NOMO-1 treated with DMSO at 0.1 percent for 48 hours (cell line): Measurements from ENCODE around the gene VPS51.
A peak's percentile ranks its signal among the peaks of the same experiment; 100 is the strongest.
"Not testable (repeated sequence)": the region's sequence is repeated elsewhere in the genome, so short reads cannot be mapped to it uniquely, and the experiment has no call there.

Experiments used
- DNase-seq: peaks from one replicate; lab custom pipeline; 2025; ENCODE audit not compliant: unreplicated experiment; lab: John Stamatoyannopoulos, UW

The VPS51 gene

DNA sequence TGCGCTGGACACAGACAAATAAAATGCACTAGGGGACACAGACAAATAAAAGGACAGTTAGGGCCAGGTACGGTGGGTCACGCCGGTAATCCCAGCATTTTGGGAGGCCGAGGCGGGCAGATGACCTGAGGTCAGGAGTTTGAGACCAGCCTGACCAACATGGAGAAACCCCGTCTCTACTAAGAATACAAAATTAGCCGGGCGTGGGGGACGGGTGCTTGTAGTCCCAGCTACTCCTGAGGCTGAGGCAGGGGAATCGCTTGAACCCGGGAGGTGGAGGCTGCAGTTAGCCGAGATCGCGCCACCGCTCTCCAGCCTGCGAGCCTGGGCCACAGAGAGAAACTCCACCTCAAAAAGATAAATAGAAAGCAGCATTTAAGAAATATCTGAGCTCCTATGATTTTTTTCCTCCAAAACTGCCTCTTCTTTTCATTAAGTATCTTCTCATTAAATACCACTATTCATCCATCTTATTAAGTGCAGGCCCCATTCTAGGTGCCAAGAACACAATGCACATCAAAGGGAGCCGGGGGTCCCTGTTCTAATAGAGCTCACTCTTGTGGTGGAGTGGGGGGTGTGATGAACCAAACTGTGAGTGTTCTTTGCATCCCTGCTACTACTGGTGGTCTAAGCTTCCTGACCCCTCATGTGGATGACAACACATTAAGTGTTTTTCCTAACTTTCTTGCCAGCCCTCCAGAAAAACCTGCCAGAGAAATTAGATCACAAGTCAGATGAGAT, 22.3 kb downstream of the VPS51 start:
- no peak for DNase-seq

DNA sequence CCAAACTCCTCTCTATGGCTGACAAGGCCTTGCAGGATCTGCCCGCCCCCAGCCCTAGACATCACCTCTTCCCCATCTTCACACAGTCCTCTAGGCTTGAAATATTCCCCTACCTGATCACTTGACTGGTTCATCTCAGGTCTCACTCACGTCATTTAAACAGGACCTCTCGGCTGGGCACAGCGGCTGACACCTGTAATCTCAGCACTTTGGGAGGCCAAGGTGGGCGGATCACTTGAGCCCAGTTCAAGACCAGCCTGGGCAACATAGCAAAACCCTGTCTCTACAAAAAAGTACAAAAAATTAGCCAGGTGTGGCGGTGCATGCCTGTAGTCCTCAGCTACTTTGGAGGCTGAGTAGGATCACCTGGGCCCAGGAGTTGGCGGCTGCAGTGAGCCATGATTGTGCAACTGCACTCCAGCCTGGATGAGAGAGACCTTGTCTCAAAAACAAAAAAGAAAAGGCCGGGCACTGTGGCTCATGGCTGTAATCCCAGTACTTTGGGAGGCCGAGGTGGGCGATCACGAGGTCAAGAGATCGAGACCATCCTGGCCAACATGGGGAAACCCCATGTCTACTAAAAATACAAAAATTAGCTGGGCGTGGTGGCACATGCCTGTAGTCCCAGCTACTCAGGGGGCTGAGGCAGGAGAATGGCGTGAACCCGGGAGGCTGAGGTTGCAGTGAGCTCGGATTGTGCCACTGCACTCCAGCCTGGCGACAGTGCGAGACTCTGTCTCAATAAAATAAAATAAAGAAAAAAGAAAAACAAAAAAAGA, 23.1 kb downstream of the VPS51 start:
- not testable (repeated sequence) for DNase-seq

DNA sequence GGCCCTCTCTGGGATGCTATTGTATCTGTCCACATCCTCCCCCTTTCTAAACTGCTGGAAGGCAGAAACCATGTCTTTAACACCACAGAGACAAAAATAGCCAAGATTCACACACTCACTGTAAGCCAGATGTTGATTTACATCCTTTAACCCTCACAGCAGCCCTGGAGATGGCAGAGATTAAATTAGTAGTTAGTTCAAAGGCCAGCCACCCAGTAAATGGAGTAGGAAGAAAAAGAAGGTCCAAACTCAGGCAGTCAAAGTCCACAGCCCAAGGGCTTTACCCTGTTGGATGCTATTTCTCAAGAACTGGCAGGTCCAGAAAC, 23.6 kb downstream of the VPS51 start:
- DNase-seq: no peak

DNA sequence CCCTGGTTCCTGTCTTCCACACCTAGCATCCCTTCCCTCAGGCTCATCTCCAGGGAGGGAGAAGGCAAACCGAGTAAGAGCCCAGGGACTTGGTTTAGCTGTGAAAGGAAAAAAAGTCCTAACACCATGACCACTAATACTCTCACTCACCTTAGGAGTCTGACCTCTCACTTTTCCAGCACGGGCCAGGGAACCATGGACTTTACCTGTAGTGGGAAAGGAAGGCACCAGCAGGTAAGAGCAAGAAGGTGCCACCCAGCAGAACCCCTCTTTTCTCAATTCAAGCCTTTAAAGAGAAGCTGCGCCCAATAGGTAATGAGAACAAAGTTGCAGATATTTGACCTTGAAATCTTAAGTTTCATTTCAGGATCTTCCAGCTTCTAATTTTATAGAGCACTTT, 24.8 kb downstream of the VPS51 start:
- DNase-seq: no peak

DNA sequence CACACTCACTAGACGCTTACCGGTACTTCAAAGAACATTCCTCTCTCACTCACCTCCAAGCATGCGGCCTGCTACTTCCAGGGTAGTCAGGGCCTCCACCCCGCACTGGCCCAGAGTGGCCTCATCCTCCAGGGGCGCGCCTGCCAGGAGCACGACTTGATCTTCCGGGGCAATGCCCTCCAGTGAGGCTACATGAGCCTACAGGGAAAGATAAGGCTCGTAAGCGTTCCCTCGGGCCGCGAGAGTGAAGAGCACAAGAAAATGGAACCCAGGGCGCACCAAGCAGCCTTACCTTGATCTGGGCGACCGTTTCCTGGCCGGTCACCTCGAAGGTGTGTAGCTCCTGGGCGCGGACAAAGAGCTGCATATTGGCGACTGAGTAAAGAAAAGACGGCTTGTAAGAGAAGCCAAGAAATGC, 25.4 kb downstream of the VPS51 start:
- peak; percentile 17 for DNase-seq

DNA sequence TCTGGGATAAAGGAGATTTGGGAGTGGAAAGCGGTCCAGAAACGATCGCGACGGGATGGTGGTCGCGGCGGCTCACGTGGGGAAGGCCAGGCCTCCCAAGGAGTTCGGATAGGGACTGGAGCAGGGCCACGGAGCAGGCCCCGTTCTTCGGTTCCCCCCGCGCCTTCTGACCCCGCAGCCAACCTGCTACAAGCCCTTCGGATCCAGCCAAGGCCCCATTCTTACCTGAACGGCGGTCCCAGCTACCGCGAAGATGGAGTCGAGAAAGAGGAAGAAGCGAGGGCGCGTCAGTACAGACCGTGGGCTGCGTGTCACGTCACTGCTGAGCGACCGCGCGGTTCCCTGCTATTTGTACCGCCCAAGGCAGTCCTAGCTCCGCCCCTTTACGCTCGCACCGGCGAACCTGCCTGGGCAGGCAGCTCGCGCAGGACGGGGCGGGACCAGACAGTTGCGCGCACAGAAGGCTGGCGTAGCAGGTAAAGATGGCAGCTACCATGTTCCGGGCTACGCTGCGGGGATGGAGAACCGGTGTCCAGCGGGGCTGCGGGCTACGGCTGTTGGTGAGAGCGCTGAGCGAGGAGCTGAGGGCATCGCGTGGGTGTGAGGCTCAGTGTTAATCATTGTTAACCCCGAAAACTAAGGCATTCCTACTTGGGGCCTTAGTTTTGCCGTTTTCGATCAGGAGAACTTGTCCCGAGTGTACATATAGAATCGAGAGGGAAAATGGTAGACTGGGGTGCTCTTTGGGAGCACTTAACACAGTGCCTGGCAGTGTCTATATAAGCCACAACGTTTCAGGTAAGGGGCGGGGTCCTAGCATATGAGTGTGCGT, 26.1 kb downstream of the VPS51 start, which contains the start of the genes FAU and MRPL49:
Gene FAU (minus strand): TSS at position 270 of the 832 bp plus-strand sequence. CDS start 321 bp downstream, outside the sequence.
Gene MRPL49 (plus strand): TSS at position 457 of the 832 bp plus-strand sequence. CDS start 26 bp downstream, at position 483.
- DNase-seq: peak; percentile 99

DNA sequence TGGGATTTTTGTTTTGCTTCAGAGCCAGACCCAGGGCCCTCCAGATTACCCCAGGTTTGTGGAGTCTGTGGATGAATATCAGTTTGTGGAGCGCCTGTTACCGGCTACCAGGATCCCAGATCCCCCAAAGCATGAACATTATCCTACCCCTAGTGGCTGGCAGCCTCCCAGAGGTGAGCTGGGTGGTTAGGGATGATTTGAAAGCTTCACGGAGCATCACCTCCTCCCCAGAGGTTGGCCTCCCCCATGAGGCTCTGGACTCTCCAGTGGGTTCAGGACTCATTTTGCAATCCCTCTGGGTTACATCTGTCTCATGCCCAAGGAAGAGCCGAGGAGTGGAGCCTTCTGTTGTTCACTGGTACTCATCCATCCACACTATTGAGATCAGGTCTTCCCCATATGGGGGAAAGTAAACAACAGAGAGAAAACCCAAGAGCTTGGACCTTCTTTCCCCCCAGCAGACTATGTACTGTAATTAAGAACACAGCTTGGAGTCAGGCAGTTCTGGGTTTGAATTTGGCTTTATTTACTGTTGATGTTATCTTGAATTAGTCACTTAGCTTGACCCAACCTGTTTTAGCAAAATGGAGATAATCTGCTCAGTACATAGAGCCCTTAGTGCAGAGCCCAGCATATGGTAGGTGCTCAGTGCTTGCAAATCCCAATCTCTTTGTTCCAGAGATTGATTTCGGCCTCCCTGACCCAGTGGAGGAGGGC, 28.6 kb downstream of the VPS51 start:
- no peak for DNase-seq

DNA sequence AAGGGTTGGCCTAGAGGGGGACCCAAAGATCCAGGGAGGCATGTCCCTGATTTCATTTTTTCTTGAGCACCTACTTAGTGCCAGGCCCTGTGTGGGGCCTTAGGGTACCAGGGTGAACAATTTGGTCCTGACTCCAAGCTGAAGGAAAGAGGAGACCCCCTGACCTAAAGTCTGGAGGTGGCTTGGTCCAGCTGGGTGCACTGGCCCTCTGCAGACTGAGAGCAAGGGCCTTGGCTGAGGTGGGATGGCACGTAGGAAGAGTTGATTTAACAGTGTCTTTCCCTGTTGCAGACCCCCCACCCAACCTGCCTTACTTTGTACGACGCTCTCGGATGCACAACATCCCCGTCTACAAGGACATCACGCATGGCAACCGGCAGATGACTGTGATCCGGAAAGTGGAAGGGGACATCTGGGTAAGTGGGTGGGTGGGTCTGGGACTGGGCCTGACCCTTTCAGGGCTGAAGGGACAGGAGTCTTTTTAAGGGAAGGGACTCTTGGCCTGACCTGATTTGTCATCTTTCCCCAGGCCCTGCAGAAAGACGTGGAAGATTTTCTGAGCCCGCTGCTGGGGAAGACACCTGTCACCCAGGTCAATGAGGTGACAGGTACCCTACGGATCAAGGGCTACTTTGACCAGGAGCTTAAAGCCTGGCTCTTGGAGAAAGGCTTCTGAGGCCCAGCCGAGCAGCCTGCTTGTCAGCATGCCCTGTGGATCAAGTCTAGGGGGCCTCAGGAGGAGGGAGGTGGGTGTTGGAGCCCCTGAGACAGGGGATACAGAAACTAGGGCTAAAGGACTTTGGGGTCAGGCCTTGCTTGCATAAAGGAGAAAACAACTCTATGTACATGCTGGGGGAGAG, 29.4 kb downstream of the VPS51 start:
- DNase-seq: no peak

DNA sequence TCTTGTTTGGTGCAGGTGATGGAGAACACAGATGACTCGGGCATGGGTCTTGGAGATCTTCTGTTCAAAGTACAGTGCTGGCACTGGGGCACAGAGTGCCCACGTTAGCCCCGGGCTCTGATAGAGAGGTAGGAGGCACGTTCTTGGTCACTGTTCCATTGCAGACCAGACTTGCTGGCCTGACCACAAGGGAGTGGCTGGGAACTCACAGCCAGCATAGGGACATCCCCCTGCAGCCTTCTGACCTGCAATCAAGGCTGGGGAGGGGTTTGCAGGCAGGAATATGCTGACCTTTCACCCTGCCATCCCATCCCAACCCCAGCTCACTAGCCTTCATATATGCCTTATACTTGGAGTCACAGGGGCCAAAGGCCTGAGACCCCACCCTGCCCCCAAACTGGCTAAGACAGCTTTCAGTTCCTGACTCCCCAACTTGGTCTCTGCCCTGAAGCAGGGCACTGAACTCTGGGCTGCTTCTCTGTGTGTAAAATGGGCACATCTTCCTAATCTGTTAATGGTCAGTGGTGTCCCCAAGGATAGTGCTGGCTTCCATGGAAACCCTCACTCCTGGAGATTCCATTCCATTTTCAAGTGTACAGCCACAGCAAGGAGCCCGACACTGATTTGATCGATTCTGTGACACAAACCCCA, 30.7 kb downstream of the VPS51 start:
- no peak for DNase-seq

DNA sequence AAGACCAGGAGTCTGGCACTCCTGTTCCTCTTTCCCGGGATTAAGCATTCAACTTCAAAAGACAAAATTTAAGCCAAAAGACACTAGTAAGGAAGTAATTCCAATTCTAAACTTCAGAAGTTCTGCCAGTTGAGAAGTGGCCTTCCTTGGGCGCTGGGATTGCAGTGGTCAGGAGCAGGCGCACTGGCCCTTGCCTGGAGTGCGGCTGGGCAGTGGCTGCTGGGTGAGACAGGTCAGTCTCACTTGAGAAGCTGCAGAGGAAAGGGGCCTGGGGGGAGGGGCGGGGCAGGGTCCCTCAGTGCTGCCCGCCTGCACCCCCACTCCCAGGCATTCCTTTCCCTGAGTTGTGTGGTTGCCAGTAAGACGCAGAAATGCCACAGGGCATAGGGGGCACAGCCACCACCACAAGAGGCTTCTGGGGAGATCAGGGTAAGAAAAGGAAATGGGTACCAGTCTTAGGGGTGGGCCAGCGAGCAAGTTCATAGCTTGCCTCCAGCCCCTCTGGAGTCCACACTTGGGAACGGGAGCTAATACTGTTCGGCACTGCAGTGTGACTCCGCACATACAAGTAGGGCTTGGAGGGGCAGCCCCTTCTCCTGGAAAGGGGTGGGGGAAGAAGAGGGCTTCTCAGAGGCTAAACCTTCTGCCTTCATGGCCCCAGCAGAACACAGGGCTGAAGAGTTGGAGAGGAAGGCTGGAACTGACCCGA, 31.6 kb downstream of the VPS51 start:
- no peak for DNase-seq

DNA sequence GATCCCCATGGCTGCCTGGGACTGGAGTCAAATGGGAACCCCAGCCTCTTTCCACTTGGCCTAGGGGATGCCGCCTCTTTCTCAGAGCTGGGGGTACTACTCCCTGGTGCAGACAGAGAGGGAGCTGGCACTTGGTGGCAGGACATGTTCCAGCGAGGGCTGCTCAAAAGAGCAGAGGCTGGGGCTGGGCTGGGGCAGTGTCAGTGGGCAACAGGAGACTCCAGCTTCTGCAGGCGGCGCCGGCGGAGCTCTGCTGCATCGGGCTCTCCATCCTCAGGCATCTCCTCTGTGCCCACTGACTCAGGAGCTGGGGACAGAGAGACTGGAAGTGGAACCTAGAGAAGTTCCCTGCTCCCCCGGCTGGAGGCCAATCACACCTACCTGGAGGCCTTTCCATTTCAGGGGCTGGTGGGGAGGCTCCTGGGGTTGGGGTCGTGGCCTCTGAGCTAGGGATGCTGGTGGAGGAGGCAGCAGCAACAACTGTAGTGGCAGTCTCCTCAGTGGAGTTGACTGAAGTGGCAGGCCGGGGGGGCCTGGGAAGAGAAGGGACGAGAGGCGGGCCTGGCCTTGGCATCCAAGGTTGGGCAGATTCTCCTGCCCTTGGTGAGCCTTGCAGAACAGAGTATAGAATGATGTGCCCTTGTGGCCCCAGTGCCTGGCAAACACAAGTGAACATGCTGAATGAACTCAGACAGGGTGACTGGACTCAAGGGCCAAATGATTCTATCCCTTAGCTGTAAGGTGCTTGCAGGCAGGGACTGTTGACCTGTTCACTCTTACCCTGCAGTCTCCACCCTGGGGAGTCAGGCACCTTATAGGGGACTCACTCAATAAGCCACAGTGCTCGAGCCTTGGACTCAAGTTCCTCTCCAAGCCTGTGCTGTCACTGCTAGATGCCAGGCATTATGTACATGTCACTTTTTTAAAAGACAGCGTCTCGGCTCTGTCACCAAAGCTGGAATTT, 32.5 kb downstream of the VPS51 start:
- DNase-seq: no peak

DNA sequence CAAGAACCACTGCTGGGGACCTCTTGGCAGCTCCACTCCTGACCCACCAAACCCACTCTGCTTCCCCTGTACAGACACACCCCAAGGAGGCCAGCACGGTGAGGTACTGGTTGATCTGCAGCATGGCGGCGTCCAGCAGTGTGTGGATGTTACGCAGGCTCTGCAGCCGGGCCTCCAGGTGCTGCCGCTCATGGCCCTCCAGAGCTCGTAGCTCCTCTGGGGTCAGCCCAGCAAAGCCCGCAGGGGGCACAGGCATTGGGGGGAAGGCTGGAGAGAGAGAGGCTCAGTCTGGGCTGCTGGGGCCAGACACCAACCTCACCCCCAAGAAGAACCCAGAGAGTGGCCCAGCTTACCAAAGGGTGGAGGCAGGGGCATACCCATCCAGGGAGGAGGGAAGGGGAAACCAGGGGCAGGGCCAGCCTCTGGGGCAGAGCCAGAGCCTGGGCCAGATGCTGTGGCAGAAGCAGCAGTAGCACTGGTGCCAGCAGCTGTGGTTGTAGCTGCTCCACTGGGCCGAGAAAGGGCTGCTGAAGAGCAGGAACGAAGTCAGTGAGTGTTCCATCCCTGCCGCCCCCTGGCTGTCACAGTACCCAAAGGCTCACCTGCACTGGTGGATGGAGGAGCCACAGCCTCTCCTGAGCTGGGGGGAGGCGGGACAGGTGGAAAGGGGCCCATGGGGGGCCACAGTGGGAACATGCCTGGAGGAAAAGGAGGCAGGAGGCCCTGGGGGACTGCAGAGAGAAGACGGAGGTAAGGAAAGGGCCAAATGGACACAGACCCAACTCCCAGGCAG, 33.8 kb downstream of the VPS51 start:
- DNase-seq: no peak

DNA sequence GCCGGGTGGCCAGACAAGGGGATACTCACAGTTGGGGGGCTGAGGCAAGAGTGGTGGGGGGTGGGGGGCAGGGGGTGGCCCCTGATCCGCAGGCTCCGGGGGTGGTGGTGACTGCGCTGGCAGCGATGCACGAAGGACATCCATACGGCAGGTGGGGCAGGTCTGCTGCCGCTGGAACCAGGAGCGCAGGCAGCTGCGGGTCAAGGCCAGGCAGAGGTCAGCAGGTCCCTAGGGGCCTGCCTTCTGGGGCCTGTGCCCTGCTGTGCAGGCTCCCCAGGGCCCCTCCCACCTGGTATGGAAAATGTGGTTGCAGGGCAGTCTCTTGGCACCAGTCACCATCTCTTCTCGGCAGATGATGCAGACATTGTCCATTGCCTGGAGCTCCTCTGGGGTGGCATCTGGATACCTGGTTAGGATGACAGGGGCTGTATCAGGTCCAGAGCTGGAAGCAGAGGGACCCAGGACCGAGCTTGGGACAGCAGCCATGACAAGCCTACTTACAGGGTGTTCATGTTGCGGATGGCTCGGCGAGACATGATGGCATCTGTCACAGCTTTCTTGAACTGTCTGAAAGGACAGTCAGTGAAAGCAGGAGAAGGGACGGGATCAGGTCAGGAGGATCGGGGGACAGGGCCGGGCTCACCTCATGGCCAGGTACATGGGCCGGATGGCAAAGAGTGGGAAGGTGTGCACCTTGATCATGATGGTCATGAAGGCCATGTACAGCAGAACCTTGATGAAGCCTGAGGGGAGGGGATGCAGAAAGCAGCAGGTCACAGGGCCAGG, 34.8 kb downstream of the VPS51 start:
- no peak for DNase-seq

DNA sequence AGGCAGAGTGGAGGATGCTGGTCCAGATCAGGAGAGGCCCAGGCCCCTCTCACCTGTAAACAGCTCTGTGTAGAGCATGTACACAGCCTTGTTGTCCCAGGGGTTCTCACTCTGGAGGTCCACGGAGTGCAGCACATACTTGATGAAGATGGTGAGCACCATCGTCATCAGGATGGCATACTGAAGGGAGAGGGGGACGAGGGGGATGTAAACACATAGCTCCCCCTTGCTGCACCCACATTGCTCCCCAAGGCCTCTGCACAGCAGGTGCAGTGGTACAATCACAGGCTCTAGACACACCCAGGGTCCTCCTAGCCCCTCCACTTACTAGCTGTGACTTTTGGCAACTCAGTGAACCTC, 35.4 kb downstream of the VPS51 start:
- DNase-seq: no peak

DNA sequence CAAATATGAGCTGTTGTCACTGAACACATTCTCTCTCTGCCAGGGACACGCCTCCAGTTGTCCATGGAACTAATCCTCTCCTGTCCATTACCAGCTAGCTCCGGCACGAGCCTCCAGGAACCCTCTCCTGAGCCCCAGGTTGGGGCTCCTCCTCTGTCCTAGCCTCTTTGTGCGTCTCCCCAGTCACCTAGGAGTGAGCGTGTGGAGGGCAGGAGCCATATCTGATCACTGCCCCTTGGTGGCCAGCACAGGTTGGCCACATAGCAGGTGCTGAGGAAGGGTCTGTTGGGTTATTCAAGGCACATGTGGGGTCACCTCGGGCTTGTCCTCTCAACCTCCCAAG, 35.9 kb downstream of the VPS51 start:
- DNase-seq: no peak

DNA sequence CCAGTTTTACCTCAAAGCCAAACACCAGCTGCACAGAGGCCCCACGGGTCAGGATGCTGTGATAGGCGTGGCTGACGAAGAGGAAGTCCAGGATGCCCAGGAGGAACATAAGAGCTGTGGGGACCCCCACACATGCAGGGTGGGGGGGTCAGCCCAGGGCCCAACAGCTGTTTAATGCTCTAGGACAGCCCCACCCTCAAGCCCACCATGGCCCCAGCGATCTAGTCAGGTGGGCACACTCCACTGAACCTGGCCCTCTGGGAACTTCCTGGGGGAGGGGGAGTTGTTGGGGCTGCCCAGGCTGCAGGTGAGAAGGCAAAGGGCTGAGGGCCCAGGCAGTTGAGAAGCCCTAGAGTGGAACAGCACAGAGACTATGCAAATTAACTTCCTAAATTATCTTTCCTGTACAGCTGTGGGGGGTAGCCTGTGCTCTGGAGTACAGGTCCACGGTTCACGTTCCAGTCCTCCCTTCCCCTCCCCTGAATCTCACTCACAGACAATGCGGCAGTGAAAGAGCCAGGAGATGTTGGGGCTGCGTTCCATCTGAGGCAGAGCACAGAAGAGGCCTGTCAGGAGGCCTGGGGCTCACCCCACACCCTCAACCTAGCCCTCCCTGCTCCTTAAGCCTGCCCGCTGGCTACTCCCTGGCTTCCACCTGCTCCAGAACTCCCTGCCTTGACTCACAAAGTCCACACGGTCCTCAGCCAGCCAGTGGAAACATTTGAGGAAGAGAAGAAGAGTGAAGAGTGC, 36.4 kb downstream of the VPS51 start:
- no peak for DNase-seq
